ENCODE measurements around the gene RPL19. TPM values are rescaled to one million over a fixed set of nuclear protein-coding genes. Genes with fewer than 3 reads are reported as not detected.

RPL19 gene
- total RNA-seq, 4 donors from 2014 or later, result 1,760 to 2,905 (median 2,361) TPM

DNA sequence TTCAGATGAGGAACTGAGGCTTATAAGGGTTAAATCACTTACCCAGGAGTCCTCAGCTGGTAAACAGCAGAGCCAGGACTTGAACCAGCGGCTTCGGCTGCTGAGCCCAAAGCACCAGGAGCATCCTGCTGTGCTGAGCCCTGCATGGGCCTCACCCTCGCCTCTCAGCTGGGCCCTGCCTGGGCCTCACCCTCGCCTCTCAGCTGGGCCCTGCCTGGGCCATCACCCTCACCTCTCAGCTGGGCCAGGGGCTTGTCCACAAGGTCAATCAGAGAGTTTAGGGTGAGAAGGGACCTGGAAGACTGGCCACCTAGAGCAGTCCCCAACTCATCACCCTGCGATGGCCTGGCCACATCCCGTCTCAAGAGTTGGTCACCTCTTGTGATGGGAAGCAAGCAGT lies 21.5 kb downstream of the RPL19 start:
- TF ChIP-seq EP300 (IDR thresholded peaks at IDR 0.05), result no peak
- WGBS, result 85% methylated on average over 2 of the region's 6 CpGs
- H3K27me3 ChIP-seq, result peaks cover 0 to 50% (median 14%) of the 10 kb centered on the region in 4 donors
- H3K36me3 ChIP-seq, result no peaks in the 10 kb centered on the region
- no peak overlapping the region for H3K4me3 ChIP-seq
- no peaks in the 10 kb centered on the region for H3K9me3 ChIP-seq
- H3K27ac ChIP-seq (replicated peaks in 1 of 4), result no peak overlapping the region
- peaks cover 14 to 22% (median 21%) of the 10 kb centered on the region in 4 donors for H3K4me1 ChIP-seq
- DNase-seq (ENCODE audit: extremely low spot score), result no peak
- intact Hi-C loops (cut with DNase I), result no loop called here

DNA sequence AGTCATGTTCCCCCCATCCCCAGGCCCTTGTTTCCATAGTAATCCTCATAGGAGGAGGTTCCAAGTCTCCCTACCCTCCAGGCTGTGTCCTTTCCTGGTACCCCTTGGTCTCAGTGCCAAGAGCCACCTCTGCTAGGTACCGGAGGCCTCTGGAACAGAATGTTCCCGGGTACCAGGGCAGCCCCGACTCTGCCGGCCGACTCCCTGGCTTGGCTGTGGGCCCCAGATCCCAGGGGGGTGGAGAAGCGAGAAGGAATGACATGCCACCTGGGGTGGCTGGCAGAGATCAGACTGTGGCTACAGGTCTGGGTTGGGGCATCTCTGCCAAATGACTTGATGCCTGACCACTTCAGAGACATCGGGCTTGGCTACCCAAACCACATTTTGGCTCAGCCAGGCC lies 22.1 kb downstream of the RPL19 start:
- Histone ChIP-seq H3K27ac (replicated peaks in 1 of 4) (no peak overlapping the region), H3K27me3 (peaks cover 0 to 50% (median 17%) of the 10 kb centered on the region in 4 donors)
- intact Hi-C loops (cut with DNase I), result no loop called here

DNA sequence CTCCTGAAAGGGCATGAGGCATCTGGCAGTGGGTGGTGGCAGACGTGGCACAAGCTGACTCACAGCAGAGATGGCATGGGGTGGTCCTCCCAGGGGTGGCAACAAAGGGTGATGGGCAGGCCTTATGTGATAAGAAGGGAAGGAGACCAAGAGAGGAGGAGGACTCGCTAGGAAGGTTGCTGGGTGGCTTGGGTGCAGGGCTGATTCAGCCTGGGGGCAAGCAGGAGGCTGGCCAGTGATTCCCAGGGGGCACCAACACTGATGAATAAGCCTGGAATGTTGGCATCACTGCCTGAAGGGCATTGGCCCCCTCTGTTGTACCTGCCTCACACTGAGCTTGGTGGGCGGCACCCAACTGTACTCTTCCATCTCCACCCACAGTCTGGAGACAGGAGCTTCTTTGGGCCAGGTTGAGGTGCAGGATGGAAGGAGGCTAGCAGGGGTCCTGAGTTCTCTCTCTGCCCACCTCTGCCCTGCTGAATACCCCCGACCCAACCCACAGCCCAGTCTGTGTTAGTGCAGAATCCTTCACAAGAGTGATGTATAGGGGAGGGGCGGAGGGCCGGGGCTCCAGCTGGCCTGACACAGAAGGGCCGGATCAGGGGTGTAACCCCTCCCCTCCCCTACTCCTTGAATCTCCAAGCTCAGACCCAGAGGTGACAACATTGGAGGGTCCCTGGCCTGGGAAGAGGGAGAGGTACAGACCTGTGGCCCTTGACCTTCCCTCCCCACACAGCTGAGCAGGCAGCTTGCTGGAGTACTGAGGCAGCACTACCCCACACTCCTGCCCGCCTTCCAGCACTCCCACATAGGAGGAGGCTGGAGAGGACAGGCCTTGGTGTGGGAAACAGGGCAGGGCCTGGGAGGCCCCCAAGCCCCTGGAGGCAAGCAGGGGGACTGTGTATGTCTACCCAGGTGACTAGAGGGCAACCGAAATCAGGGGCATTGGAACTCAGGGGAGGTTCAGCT lies 23.1 kb downstream of the RPL19 start:
- H3K36me3 ChIP-seq, result no peaks in the 10 kb centered on the region
- H3K9me3 ChIP-seq, result no peaks in the 10 kb centered on the region
- WGBS, result 84% methylated on average over 8 of the region's 9 CpGs
- no peak overlapping the region for H3K27ac ChIP-seq (replicated peaks in 1 of 4)
- H3K27me3 ChIP-seq, result peaks cover 0 to 52% (median 19%) of the 10 kb centered on the region in 4 donors
- intact Hi-C loops (cut with DNase I), result no loop called here
- TF ChIP-seq, protein P1, sequence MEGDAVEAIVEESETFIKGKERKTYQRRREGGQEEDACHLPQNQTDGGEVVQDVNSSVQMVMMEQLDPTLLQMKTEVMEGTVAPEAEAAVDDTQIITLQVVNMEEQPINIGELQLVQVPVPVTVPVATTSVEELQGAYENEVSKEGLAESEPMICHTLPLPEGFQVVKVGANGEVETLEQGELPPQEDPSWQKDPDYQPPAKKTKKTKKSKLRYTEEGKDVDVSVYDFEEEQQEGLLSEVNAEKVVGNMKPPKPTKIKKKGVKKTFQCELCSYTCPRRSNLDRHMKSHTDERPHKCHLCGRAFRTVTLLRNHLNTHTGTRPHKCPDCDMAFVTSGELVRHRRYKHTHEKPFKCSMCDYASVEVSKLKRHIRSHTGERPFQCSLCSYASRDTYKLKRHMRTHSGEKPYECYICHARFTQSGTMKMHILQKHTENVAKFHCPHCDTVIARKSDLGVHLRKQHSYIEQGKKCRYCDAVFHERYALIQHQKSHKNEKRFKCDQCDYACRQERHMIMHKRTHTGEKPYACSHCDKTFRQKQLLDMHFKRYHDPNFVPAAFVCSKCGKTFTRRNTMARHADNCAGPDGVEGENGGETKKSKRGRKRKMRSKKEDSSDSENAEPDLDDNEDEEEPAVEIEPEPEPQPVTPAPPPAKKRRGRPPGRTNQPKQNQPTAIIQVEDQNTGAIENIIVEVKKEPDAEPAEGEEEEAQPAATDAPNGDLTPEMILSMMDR (IDR thresholded peaks at IDR 0.05), result no peak
- TF ChIP-seq EP300 (IDR thresholded peaks at IDR 0.05) (no peak), POLR2A (IDR thresholded peaks at IDR 0.05; ENCODE audit: low read depth) (no peak), POLR2AphosphoS5 (IDR thresholded peaks at IDR 0.05) (no peak)
- H3K4me3 ChIP-seq, result no peak overlapping the region
- no peak for DNase-seq (ENCODE audit: extremely low spot score)
- peaks cover 14 to 23% (median 21%) of the 10 kb centered on the region in 4 donors for H3K4me1 ChIP-seq

More for the DNA sequence above, 22.1 kb downstream of the RPL19 start:
- no peak for TF ChIP-seq POLR2A (IDR thresholded peaks at IDR 0.05; ENCODE audit: low read depth)
- TF ChIP-seq POLR2AphosphoS5 (IDR thresholded peaks at IDR 0.05), result no peak
- TF ChIP-seq, protein P1 (IDR thresholded peaks at IDR 0.05), result no peak
- TF ChIP-seq EP300 (IDR thresholded peaks at IDR 0.05), result no peak
- peaks cover 14 to 23% (median 21%) of the 10 kb centered on the region in 4 donors for H3K4me1 ChIP-seq
- no peaks in the 10 kb centered on the region for H3K36me3 ChIP-seq
- no peak overlapping the region for H3K4me3 ChIP-seq
- no peak for DNase-seq (ENCODE audit: extremely low spot score)
- H3K9me3 ChIP-seq, result no peaks in the 10 kb centered on the region
- 95% methylated on average over 7 of the region's 7 CpGs for WGBS

DNA sequence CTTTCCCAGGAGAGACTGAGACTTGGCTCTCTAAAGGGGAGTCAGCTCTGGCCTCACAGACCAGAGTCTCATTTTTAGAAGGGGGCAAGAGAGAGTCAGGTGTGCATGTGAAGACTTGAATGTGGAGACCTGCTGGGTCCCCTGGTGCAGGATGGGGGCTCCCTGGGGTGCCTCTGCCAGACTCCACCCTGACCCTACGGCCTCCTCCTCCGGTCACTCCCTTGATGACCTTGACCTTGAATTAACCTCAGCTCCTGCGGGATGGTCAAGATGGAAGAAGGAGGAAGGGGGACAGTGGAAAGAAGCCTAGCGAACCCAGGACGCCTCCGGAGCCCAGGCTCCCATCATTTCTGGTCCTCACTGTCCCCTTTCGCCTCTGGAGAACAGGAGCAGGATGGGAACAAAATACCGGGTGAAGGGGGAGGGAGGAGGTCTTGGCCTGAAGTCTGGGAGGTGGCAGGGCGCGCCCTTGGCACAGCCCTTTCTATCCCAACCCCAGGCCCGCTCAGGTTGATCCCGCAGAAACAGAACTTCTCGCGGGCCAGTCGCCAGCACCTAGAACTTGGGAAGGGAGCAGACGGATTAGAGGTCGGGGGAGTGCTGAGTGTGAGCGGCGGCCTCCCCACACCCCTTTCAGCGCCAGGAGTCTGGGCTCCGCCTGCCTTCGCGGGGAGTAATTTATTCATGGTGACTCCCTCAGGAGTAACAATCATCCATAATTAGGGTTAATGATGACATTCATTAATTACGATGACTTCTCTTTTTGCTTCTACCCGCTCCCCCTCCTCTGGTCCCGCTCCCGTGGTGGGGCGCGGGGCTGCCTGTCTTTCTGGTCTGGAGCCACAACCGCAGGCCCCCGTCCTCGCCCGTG lies 24.1 kb downstream of the RPL19 start:
- Histone ChIP-seq H3K4me3 (peak overlapping the region; percentile 51 to 55 (median 53)), H3K27me3 (peaks cover 0 to 57% (median 19%) of the 10 kb centered on the region in 4 donors), H3K4me1 (peaks cover 14 to 23% (median 21%) of the 10 kb centered on the region in 4 donors), H3K9me3 (no peaks in the 10 kb centered on the region), H3K27ac (replicated peaks in 1 of 4) (no peak overlapping the region), H3K36me3 (no peaks in the 10 kb centered on the region)
- no peak for DNase-seq (ENCODE audit: extremely low spot score)
- WGBS, result 72% methylated on average over 31 of the region's 33 CpGs
- intact Hi-C loops (cut with DNase I), result no loop called here
- TF ChIP-seq EP300 (IDR thresholded peaks at IDR 0.05) (no peak), POLR2A (IDR thresholded peaks at IDR 0.05; ENCODE audit: low read depth) (no peak), POLR2AphosphoS5 (IDR thresholded peaks at IDR 0.05) (no peak)
- TF ChIP-seq, protein P1 (IDR thresholded peaks at IDR 0.05), result no peak
